NCI-H774 (cell line): ENCODE measurements around the gene ASS1.

ENCODE experiments used
- DNase-seq: peaks from one replicate; lab custom pipeline; 2025; lab: John Stamatoyannopoulos, UW

ASS1 gene

GRCh38 chr9:130454096-130454811 is 9.5 kb downstream of the ASS1 start:
- DNase-seq = no peak

GRCh38 chr9:130454812-130455325 is 10.1 kb downstream of the ASS1 start:
- no peak for DNase-seq

- no peak for DNase-seq
Observed at GRCh38 chr9:130458027-130458803, 13.5 kb downstream of the ASS1 start.

GRCh38 chr9:130458804-130459067 is 14.0 kb downstream of the ASS1 start:
- DNase-seq = no peak

GRCh38 chr9:130459151-130459550 is 14.4 kb downstream of the ASS1 start:
- no peak for DNase-seq

GRCh38 chr9:130459941-130460669 is 15.3 kb downstream of the ASS1 start:
- DNase-seq = no peak

GRCh38 chr9:130461218-130461630 is 16.5 kb downstream of the ASS1 start:
- peak; percentile 35 for DNase-seq

- DNase-seq = no peak
Observed at GRCh38 chr9:130461731-130462130, 17.0 kb downstream of the ASS1 start.

GRCh38 chr9:130462685-130463540 is 18.2 kb downstream of the ASS1 start:
- no peak for DNase-seq

GRCh38 chr9:130463763-130464745 is 19.3 kb downstream of the ASS1 start:
- no peak for DNase-seq

- DNase-seq = no peak
Observed at GRCh38 chr9:130465383-130466096, 20.8 kb downstream of the ASS1 start.

- no peak for DNase-seq
Observed at GRCh38 chr9:130466537-130467217, 21.9 kb downstream of the ASS1 start.

- DNase-seq = no peak
Observed at GRCh38 chr9:130467316-130467715, 22.6 kb downstream of the ASS1 start.

GRCh38 chr9:130468566-130468965 is 23.8 kb downstream of the ASS1 start:
- no peak for DNase-seq

GRCh38 chr9:130470269-130470668 is 25.5 kb downstream of the ASS1 start:
- DNase-seq = no peak

- no peak for DNase-seq
Observed at GRCh38 chr9:130470950-130471349, 26.2 kb downstream of the ASS1 start.

GRCh38 chr9:130471411-130472183 is 26.8 kb downstream of the ASS1 start:
- DNase-seq = no peak

GRCh38 chr9:130472184-130472705 is 27.5 kb downstream of the ASS1 start:
- no peak for DNase-seq
